Measurements from ENCODE around the gene POU5F1. TPM values are rescaled to one million over a fixed set of nuclear protein-coding genes. Genes with fewer than 3 reads are reported as not detected.
A peak's percentile ranks its signal among the peaks of the same experiment; 100 is the strongest.
"Not testable (repeated sequence)": the region's sequence is repeated elsewhere in the genome, so short reads cannot be mapped to it uniquely, and the experiment has no call there.

POU5F1 gene
- total and polyA plus RNA-seq, 2 experiments from 2014 or later, result 1.6 TPM; not detected in 1

- Histone ChIP-seq H3K9me3 (ENCODE audit: low read depth) (no peaks in the 10 kb centered on the region), H3K4me3 (no peak overlapping the region), H3K36me3 (no peaks in the 10 kb centered on the region), H3K4me1 (ENCODE audit: low read depth) (no peaks in the 10 kb centered on the region), H3K27me3 (no peaks in the 10 kb centered on the region), H3K27ac (no peak overlapping the region)
- no peak for TF ChIP-seq CTCF (IDR thresholded peaks at IDR 0.05; ENCODE audit: low read depth, low read length)
- DNase-seq (ENCODE audit: low read depth in 1 of 2, low spot score in 1 of 2), result no peak
These were observed 32.0 kb upstream of the POU5F1 start for GRCh38 chr6:31202259-31203166.

GRCh38 chr6:31199105-31199452 is 28.6 kb upstream of the POU5F1 start:
- not testable (repeated sequence) for H3K4me1 ChIP-seq (ENCODE audit: low read depth); H3K27me3 ChIP-seq; H3K27ac ChIP-seq; DNase-seq (ENCODE audit: low read depth in 1 of 2, low spot score in 1 of 2); H3K4me3 ChIP-seq; H3K36me3 ChIP-seq; H3K9me3 ChIP-seq (ENCODE audit: low read depth)

- H3K36me3 ChIP-seq, result no peaks in the 10 kb centered on the region
- H3K9me3 ChIP-seq (ENCODE audit: low read depth), result no peaks in the 10 kb centered on the region
- H3K27ac ChIP-seq, result peak overlapping the region; percentile 83
- H3K4me3 ChIP-seq, result peak overlapping the region; percentile 40
- no peaks in the 10 kb centered on the region for H3K27me3 ChIP-seq
- no peak for TF ChIP-seq CTCF (IDR thresholded peaks at IDR 0.05; ENCODE audit: low read depth, low read length)
- DNase-seq (ENCODE audit: low read depth in 1 of 2, low spot score in 1 of 2), result peak; percentile 80 to 88
- no peaks in the 10 kb centered on the region for H3K4me1 ChIP-seq (ENCODE audit: low read depth)
These were observed 27.2 kb upstream of the POU5F1 start for GRCh38 chr6:31197559-31198305.

GRCh38 chr6:31196251-31197022 is 26.0 kb upstream of the POU5F1 start:
- H3K27me3 ChIP-seq; H3K27ac ChIP-seq; H3K4me1 ChIP-seq (ENCODE audit: low read depth); H3K4me3 ChIP-seq; H3K9me3 ChIP-seq (ENCODE audit: low read depth); DNase-seq (ENCODE audit: low read depth in 1 of 2, low spot score in 1 of 2); H3K36me3 ChIP-seq: not testable (repeated sequence)

- not testable (repeated sequence) for H3K4me1 ChIP-seq (ENCODE audit: low read depth); H3K9me3 ChIP-seq (ENCODE audit: low read depth); H3K36me3 ChIP-seq; H3K27me3 ChIP-seq; H3K27ac ChIP-seq; H3K4me3 ChIP-seq; DNase-seq (ENCODE audit: low read depth in 1 of 2, low spot score in 1 of 2)
These were observed 25.0 kb upstream of the POU5F1 start for GRCh38 chr6:31195308-31195979.

GRCh38 chr6:31194061-31194834 is 23.8 kb upstream of the POU5F1 start:
- no peak for DNase-seq (ENCODE audit: low read depth in 1 of 2, low spot score in 1 of 2)

More at GRCh38 chr6:31194061-31194834, 23.8 kb upstream of the POU5F1 start:
- TF ChIP-seq CTCF (IDR thresholded peaks at IDR 0.05; ENCODE audit: low read depth, low read length), result no peak
- no peak overlapping the region for H3K4me3 ChIP-seq
- H3K27me3 ChIP-seq, result no peaks in the 10 kb centered on the region
- H3K27ac ChIP-seq, result no peak overlapping the region
- H3K4me1 ChIP-seq (ENCODE audit: low read depth), result no peaks in the 10 kb centered on the region
- H3K9me3 ChIP-seq (ENCODE audit: low read depth), result no peaks in the 10 kb centered on the region
- no peaks in the 10 kb centered on the region for H3K36me3 ChIP-seq
